ENCODE results near the gene VIPR2.

DNA sequence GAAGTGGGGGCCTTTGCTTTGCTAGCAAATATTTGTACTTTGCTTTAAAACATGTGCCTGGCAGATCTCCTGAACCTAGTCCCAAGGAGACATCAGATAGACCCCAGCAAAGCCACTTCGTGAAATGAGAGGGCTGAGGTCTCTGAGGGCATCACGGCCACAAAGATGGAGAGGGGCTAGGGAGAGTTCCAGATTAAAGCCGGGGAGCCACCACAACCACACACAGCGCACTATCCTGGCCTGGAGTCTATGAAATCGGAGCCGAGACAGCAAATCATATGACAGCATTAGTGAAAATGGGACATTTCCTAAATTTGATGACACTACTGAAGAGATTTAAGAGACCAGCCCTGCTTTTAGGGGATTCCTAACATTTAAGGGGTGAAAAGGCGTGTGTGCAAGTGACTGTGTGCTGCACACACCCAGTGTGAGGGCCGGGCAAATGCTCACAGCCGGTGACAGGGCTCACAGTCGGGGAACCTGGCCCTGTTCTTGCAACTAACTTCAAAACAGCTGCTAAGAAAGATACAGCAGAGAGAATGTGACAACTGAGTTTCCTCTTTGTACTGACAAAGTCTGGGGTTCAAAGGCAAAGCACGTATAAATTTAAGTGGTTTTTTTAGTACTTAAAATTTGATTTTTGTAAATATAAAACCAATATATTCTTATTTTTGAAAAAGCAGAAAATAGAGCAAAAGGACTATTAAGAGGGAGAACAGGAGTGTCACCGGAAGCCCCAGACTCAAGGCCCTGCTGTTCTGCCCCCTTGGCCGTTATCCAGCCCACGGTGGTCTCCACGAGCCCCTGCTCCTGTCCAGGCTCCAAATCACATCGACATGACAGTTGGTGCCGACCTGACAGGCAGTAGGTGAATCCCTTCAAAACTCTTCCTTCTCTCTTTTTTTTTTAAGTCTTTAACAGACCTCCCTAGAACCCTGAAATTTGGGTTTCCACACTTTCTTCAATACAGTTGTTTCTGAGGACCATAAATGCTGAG lies 49.5 kb downstream of the VIPR2 start:
- TF ChIP-seq, protein P1, sequence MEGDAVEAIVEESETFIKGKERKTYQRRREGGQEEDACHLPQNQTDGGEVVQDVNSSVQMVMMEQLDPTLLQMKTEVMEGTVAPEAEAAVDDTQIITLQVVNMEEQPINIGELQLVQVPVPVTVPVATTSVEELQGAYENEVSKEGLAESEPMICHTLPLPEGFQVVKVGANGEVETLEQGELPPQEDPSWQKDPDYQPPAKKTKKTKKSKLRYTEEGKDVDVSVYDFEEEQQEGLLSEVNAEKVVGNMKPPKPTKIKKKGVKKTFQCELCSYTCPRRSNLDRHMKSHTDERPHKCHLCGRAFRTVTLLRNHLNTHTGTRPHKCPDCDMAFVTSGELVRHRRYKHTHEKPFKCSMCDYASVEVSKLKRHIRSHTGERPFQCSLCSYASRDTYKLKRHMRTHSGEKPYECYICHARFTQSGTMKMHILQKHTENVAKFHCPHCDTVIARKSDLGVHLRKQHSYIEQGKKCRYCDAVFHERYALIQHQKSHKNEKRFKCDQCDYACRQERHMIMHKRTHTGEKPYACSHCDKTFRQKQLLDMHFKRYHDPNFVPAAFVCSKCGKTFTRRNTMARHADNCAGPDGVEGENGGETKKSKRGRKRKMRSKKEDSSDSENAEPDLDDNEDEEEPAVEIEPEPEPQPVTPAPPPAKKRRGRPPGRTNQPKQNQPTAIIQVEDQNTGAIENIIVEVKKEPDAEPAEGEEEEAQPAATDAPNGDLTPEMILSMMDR (IDR thresholded peaks at IDR 0.05): no peak
- no peak for TF ChIP-seq POLR2A (IDR thresholded peaks at IDR 0.05)
